ENCODE results near the gene TIAM2. TPM values are rescaled to one million over a fixed set of nuclear protein-coding genes. Genes with fewer than 3 reads are reported as not detected.

The TIAM2 gene
- total and polyA plus RNA-seq, 2 donors (not counting 3 experiments of a cell fraction or from before 2014, with no cell fraction given): 9.6 to 18.5 TPM

GRCh38 chr6:155250701-155251381 lies 255.7 kb downstream of the TIAM2 start:
- TF ChIP-seq MYC (IDR thresholded peaks at IDR 0.05; ENCODE audit: low read depth, low read length) (no peak), EZH2 (IDR thresholded peaks at IDR 0.05; ENCODE audit: borderline replicate concordance, low read depth, low read length, severe bottlenecking) (no peak), JUN (IDR thresholded peaks at IDR 0.05; ENCODE audit: borderline replicate concordance, insufficient read depth, insufficient read length, low read depth) (no peak), GATA2 (IDR thresholded peaks at IDR 0.05; ENCODE audit: insufficient read depth, insufficient read length, low read depth, low read length) (no peak), POLR2AphosphoS5 (IDR thresholded peaks at IDR 0.05; ENCODE audit: insufficient read depth, low read depth, low read length) (no peak)
- Histone ChIP-seq H3K9ac (replicated peaks; ENCODE audit: extremely low read depth, insufficient read depth, low read length) (no peak overlapping the region), H3K36me3 (ENCODE audit: control insufficient read depth in 2 of 2, extremely low read depth in 1 of 2, insufficient read depth in 2 of 2, low read length in 2 of 2) (peaks cover 15 to 16% of the 10 kb centered on the region in 2 experiments), H3K9me3 (replicated peaks; ENCODE audit: control insufficient read depth, insufficient read depth, low read length) (no peaks in the 10 kb centered on the region), H2AFZ (ENCODE audit: low read depth, low read length) (no peak overlapping the region), H3K4me3 (replicated peaks in 1 of 3; ENCODE audit: insufficient read depth in 1 of 3, low read depth in 1 of 3, low read length in 3 of 3) (no peak overlapping the region), H3K27ac (ENCODE audit: insufficient read depth, low read depth, low read length) (no peak overlapping the region), H3K9me1 (replicated peaks; ENCODE audit: control insufficient read depth, extremely low read depth, insufficient read depth, low read length) (no peaks in the 10 kb centered on the region), H3K27me3 (ENCODE audit: control insufficient read depth in 2 of 2, insufficient read depth in 2 of 2, low read length in 2 of 2) (no peaks in the 10 kb centered on the region), H3K79me2 (ENCODE audit: control insufficient read depth, insufficient read depth, low read length) (no peaks in the 10 kb centered on the region), H3K4me1 (ENCODE audit: control insufficient read depth, extremely low read depth, insufficient read depth, low read length) (no peaks in the 10 kb centered on the region), H3K4me2 (ENCODE audit: insufficient read depth, low read length) (no peak overlapping the region), H4K20me1 (replicated peaks; ENCODE audit: control insufficient read depth, extremely low read depth, insufficient read depth, low read length) (no peaks in the 10 kb centered on the region)
- DNase-seq (ENCODE audit: low read depth, low spot score) (no peak), FAIRE-seq (peak; percentile 68)
- CTCF ChIA-PET: interaction anchor here (0.8 to 9.5 kb wide), 12 partner anchors 9 to 575 kb away, joined by 3 to 292 read pairs (median 4); no protein-coding TSS in a partner anchor
- dilution Hi-C loops (cut with MboI; ENCODE audit: extremely low pct_ligation_motif_present, low sequenced_read_pairs) (no loop called here), intact Hi-C loops (cut with micrococcal nuclease) (no loop called here)
- POLR2A ChIA-PET: no interaction called here
- BruUV-seq (replicated peaks): no TSS peak

GRCh38 chr6:155252581-155252980 lies 257.5 kb downstream of the TIAM2 start:
- Histone ChIP-seq H4K20me1 (replicated peaks; ENCODE audit: control insufficient read depth, extremely low read depth, insufficient read depth, low read length) (no peaks in the 10 kb centered on the region), H3K79me2 (ENCODE audit: control insufficient read depth, insufficient read depth, low read length) (no peaks in the 10 kb centered on the region), H3K27me3 (ENCODE audit: control insufficient read depth in 2 of 2, insufficient read depth in 2 of 2, low read length in 2 of 2) (no peaks in the 10 kb centered on the region), H2AFZ (ENCODE audit: low read depth, low read length) (no peak overlapping the region), H3K4me3 (replicated peaks in 1 of 3; ENCODE audit: insufficient read depth in 1 of 3, low read depth in 1 of 3, low read length in 3 of 3) (no peak overlapping the region), H3K9me1 (replicated peaks; ENCODE audit: control insufficient read depth, extremely low read depth, insufficient read depth, low read length) (no peaks in the 10 kb centered on the region), H3K27ac (ENCODE audit: insufficient read depth, low read depth, low read length) (no peak overlapping the region), H3K9ac (replicated peaks; ENCODE audit: extremely low read depth, insufficient read depth, low read length) (no peak overlapping the region), H3K4me2 (ENCODE audit: insufficient read depth, low read length) (no peak overlapping the region), H3K4me1 (ENCODE audit: control insufficient read depth, extremely low read depth, insufficient read depth, low read length) (no peaks in the 10 kb centered on the region), H3K36me3 (ENCODE audit: control insufficient read depth in 2 of 2, extremely low read depth in 1 of 2, insufficient read depth in 2 of 2, low read length in 2 of 2) (peaks cover 18 to 21% of the 10 kb centered on the region in 2 experiments), H3K9me3 (replicated peaks; ENCODE audit: control insufficient read depth, insufficient read depth, low read length) (no peaks in the 10 kb centered on the region)
- intact Hi-C loops (cut with micrococcal nuclease) (no loop called here), dilution Hi-C loops (cut with MboI; ENCODE audit: extremely low pct_ligation_motif_present, low sequenced_read_pairs) (no loop called here)
- ChIA-PET CTCF (interaction anchor here (2.3 to 9.5 kb wide), 2 partner anchors 74 to 384 kb away, joined by 7 to 292 read pairs; no protein-coding TSS in a partner anchor), POLR2A (no interaction called here)
- BruUV-seq (replicated peaks): no TSS peak
- no peak for DNase-seq (ENCODE audit: low read depth, low spot score)
- TF ChIP-seq GATA2 (IDR thresholded peaks at IDR 0.05; ENCODE audit: insufficient read depth, insufficient read length, low read depth, low read length) (no peak), MAX (IDR thresholded peaks at IDR 0.05; ENCODE audit: insufficient read depth, insufficient read length) (no peak), POLR2AphosphoS5 (IDR thresholded peaks at IDR 0.05; ENCODE audit: insufficient read depth, low read depth, low read length) (no peak)
- no peak for FAIRE-seq

Measured in endothelial cell of umbilical vein (primary cell).